ENCODE measurements around the gene LCP2.

LCP2 gene

DNA sequence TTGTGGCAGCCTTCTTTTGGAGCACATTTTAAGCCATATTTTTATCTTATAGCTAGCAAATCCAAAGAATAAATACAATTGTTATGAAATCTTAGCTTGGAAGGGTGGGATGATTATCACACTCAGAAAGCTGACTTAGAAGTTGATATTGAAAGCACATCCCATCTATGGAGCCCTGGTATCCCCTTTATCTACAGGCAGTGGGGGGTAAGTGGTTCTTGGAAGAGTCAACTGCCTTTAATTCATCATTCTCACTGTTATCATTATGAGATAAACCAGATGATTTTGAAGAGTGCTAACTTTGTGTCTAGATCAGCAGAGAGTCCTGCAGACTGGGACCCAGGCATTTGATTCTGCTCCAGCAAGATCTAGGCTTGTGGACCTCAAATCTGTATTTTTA, 3.0 kb downstream of the LCP2 start:
- DNase-seq = no peak

DNA sequence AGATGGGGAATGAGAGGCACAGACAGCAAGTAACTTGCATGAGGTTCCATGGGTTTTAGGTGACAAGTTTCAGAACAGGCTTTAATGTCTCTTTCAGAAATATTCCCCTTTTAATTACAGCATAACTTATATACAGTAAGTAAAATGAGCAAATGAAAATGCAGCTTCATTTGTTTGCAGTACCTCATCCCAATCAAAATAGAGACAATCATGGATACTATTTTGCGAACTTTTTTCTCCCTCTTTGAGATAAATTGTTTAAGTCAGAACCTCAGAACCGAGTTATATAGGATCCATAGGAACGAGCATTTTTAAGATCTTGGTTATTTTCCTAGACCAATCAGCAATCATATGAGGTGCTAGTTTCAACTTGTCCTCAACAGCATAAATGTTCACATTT, 3.5 kb downstream of the LCP2 start:
- DNase-seq = no peak

DNA sequence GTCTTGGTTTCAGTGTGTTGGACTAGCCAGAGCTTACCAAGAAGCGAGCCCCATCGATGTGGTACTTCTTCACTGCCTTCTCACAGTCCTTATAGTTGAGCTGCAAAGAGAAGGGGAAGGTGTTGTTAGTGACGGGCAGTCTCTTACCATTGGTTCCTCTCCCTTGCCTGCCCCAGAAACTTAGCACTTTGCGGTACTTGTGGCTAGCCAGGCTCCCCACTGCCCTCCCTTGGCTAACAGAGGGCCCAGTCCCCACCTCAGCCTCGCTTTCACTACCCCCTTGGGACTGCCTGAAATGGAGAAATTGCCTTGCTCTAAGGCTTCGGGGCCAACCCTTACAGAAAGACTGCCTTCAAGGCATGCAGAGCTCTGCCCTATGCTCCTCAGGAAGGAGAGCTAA, 4.3 kb downstream of the LCP2 start:
- DNase-seq = peak; percentile 88

DNA sequence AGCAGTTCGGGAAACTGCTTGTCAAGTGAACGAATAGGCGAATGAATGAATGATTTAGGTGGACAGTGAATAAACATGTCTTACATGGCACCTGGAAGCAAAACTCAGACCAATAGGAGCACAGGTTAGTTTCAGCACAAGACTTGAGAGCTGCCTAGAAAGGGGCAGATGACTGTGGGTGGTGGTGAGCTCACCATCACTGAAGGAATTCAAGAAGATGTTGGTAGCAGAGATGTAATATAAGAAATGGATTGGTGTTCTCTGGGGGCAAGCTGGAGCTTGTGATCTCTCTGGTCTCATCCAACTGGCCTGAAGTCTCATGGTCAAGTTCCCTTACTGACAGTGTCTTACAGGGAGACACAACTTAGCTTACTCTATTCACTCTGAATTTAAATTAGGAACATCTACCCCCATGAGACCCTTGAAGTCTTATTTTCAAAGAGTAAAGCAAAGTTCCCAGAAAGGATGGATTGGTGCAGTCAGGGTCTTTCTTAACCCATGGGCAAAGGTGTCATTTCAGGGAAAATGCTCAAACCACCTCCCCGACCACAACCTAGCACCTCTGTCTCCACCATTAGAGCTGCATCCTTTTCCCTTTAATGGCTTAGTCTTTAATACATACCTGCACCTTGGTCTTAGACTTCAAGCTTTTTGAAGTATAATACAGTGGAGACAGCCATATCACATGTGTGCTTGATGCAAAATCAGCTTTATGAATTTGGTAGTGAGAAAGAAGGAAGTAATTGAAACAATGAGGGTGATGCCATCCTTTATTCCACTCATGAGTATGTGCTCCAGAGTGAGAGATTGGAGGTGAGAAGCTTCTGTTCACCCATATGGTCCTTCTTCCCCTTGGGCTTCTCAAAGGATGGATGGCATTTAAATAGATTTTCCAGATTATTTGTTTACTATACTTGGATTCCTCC, 5.1 kb downstream of the LCP2 start:
- no peak for DNase-seq

DNA sequence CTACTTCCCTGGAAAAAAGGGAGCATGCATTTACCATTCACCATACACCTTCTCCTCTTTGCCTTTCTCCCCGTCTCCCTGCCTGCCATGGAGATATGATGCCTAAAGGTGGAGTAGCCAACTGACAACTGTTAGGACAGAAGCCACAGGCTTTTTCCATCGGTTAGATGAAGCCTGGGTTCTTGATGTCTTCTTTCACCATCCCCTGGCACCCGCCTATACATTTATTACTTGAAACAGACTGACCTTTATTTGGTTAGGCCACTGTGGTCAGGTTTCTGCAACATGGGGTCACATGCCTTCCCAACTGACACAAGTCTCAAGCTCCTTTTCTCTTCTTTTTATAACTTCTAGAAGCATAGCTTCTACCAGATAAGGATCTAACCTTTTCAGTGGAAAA, 7.1 kb downstream of the LCP2 start:
- peak; percentile 68 for DNase-seq

DNA sequence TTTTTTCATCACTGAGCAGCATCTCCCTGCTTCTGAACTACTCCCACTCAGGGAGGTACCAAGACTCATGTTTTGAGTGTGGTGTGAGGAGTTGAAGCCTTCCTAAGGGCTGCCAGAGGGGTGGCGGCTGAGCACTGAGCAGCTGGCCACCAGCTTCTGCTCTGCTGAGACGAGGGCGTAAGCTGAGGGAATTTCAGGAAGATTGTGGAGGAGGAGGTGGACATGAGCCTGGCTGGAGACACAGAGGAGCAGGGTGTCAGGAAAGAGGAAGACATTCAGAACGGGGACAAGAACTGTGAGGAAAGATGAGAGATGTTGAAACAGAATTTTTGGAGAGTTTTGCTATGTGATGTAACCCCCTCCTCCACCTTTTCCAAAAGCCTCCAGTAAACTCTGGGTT, 7.8 kb downstream of the LCP2 start:
- DNase-seq = peak; percentile 83

DNA sequence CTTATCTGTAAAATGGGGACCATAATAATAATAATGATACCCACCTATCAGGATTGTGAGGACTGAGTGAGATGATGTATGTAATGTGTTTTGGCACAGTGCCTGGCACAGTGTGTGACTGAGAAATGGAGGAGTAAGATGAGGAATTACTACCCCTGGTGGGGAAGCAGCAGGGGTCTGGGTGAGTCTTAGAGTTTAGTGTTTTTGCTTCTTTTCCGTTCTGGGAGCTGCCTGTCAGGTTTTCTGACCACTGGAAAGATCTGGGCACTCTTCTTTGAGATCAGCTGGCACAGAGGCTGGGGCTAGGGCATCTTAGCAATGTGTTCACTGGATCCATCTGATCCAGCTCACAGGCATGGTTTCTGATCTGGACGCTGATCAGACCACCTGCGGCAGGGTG, 8.5 kb downstream of the LCP2 start:
- no peak for DNase-seq

DNA sequence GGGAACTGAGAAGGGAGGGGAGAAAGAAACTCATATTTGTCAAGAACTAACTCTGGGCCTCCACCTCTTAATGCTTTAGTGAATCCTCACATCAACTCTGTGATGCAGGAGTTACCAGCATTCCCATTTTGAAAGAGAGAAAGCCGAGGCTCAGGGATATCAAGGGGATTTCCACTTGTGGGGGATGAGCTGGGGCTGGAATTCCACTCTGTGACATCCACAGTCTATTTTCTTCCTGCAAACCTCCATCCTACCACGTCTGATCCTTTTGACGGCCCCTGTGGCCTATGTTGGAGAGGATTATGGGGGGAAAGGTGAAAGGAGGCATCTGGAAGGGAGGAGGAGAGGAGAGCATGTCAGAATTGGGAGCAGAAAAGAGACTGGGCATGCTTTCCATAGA, 9.0 kb downstream of the LCP2 start:
- no peak for DNase-seq

DNA sequence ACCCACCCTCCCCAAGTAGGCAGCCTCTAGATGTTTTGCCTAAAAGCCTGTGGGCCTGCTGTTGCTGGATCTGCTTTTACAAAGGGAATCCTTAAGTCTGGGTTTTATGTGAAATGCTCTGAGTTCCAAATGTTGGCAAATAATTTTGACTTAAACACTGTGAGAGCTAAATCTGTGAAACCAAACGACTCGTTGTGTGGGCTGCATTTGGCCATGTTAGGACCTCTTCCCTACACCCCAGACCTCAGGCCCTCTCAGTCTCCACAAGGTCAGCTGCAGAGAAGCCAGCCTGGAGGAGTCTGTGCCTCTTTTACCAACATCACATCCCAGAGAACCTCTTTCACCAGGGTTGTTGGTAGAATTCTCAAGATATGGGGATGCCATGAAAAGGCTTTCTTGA, 9.4 kb downstream of the LCP2 start:
- no peak for DNase-seq

DNA sequence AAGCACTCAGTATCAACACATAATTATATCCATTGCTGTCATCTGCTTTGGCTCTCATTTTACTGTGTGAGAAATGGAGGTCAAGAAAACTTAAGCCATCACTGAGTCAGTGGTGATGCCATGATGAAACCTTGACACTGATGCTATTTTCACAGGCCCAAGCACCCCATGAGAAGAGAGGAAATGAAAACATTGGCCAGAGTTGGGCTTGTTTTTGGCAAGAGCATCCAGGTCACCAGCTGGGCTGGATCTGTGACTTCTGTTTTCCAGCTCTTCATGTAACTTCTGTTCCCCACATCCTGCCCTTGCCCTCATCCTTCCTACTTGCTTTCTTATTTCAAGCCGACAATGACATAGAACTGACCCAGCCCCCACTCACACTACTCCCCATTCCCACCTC, 10.0 kb downstream of the LCP2 start:
- DNase-seq = peak; percentile 95

DNA sequence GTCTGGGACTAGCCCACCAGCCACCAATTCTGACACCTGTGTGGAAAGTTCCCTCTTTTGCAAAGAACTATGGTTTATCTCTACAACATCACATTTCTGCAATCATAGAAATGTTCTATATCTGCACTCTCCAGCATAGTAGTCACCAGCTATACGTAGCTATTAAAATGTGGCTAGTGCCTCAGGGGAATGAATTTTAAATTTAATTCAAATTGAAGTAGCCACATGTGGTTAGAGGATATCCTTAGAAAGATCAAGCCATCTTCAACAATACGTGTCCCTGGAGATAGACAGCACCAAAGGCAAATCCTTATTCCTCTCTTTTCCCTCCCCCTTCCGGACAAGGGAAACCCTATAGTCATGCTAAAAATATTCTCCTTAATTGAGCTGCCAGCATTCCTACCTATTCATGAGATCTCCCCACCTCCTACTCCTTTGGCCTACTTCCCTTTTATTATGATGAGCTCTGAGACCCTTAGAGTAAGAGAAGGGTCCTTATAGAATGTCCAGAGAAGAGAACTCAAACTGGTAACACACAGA, 11.1 kb downstream of the LCP2 start:
- no peak for DNase-seq

DNA sequence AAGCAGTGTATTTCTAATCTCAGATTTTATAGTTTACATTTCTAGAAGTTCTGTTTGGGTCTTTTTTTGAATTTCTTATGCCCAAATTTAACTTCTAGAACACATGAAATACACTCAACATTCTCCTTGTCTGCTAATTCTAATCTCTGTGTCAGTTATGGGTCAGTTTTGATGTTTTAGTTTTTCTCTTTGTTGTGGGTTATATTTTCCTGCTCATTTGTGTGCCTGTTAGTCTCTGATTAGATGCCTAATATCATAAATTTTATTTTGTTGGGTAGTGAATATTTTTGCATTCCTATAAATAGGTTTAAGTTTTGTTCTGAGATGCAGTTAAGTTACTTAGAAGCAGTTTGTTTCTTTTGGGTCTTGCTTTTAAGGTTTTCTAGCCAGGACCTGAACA, 12.4 kb downstream of the LCP2 start:
- DNase-seq = no peak

DNA sequence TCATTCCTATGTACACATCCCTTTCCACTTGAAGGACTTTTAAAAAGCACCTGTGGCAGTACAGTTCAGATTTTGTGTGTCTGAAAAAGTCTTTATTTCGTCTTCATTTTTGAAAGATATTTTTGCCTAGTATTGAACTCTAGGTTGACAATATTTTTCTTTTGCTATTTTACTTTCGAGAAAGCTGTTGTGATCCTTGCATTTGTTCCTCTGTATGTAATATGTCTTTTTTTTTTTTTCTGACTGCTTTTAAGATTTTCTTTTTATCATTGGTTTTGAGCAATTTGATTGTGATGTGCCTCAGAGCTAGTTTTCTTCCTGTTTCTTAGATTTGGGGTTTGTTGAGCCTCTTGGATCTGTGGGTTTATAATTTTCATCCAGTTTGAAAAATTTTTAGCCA, 13.3 kb downstream of the LCP2 start:
- no peak for DNase-seq

DNA sequence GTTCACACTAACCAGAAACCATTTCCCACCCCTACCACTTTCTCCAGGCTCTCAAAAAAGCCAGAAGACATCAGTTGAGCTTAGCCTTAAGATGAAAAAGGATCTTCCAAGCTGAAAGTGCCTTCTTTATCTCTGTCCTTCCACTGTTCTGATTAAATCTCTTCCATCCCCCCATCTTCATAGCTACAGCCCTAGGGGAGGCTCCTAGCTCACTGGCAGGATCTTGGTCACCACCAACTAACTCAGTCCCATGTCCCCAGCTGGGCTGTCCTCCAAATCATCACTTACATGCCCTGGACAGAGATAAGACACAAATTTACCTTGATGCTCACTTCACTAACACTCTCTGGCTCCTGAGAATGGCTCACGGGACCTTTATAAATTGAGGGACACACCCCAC, 14.3 kb downstream of the LCP2 start:
- no peak for DNase-seq

DNA sequence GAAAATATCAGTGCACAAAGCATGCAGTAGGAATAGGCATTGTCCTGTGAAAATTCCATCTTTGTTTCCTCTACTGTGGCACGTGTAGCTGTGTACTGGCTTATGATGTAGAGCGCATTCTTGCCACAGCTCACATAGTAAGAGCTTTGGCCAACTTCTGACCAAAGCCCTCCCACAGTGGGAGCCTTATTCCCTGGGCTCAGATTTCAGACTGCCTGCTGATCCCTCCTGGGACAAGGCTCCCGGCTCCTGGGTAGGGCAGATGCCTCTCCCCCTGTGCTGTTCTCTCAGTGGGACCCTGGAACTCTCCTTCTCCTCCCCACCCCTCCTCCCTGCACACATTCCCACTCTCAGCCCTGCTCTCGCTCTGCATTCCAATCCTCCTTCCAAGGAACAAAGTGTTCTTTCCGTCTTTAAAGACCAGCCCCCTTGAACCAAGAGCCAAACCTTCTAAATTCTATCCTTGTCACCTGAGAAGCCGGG, 17.5 kb downstream of the LCP2 start:
- no peak for DNase-seq

DNA sequence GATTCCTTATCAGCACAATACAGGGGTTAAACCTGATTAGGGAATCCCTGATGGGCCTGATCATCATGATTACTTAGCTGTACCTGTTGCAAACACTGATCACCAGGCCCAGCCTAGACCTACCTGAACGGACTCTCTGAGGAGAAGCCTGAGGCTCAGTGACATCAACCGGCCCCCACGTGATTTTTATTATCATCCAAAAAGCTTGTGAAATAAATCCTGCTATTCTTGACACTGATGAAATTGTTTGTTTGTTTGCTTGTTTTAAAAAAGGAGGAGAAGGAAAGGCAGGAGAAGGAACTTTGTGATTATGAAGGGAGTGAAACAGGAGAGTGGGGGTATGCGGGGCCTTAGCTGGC, 18.1 kb downstream of the LCP2 start:
- DNase-seq = no peak

DNA sequence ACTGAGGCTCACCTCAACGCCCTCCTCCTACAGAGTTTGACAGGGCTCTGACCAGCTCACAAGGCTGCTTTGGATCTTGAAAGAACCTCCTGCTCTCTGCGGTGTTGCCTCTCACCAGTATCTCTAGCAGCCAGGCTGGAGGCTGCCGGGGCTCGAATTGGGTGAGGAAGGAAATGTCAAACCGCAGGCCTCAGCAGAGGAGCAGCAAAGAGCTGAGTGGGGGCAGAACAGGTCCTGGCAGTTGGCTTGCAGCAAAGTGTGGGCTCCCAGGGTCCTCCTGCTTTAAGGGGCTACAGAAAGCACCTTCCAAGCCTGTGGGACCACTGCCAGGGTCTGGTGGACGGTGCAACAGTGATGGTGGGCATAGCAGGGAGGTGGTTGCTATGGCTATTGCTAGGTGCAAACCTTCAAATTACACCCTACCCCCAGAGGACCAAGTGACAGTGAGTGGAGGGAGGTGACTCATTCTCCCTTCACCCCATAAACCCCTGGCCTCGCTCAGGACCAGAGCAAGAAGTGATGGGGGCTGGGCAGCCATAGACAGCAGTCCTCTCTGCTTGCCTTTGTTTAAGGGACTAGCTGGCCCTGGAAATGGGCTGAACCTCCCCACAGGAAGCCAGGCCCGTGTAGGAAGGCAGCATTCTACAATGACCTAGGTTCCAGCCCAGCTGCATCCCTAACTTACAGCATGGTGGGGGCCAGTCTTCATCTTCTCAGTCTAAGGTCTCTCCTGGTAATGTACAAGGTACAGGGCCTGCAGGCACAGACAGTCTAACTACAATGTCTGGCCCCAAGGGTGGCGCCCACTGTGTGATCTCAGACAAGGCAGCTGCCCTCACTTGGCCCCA, 18.7 kb downstream of the LCP2 start:
- peak; percentile 52 for DNase-seq

DNA sequence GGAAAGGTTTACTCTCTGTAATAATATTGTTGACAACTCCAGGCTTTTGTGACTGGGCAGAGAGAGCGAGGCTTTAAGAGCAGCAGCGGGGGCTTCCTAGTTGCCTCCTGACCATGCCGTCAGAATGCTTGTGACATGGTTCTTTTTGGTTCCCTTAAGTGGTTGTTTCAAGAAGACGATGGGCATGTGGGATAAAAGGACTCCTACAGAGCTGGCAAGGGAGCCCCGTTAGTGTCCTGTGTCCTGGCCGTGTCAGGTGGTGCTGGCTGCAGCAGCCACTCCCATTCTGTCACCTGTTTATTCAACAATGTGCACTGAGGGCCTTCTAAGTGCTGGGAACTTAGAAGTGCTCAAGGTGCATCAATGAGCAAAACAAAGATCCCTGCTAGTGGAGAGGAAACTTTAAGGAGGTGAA, 19.7 kb downstream of the LCP2 start:
- peak; percentile 86 for DNase-seq

DNA sequence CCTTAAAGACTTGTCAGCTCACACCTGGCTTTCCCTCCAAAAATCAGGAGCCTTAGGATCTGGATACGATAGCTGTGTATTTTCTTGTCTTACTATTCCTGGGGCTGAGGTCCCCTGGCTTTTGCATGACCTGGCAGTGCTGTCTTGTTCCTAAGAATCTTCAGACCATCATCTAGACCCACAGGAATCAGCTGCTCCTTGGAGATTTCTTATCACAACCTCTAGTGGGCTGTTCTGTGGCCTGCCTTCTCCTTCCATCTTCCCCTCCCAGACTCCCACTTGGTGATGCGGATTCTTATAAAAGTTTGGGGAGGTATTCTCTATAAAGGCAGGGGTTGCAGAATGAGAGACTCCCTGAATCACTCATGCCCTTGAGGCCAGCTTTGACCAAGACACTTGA, 21.4 kb downstream of the LCP2 start:
- no peak for DNase-seq

DNA sequence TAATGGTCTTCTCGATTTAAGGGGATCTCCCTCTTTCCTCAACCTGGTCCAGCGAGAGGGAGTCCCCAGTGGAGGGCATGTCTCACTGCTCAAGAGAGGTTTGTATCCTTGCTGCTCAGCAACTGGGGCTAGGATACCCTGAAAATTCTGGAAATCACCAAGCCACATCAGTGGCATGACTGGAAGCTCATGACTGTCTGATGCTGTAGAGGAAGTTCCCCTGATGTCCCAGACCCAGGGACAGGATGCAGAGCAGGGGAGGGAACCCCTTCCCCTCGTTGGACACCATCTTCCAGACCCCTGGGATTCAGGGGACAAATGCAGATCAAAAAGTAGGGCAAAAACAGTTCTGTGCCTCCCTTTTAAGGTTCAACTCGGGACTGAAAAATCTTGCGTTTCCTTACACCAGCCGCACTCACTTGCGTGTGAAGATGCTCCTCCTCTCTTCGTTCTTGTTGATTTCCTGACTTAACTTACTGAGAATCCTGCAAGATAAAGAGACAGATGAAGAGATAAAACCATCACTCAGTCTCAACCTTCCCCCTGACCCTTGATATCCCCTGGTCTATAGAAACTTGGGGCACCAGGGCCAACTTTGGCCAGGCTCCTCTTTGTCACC, 22.1 kb downstream of the LCP2 start:
- DNase-seq = peak; percentile 75

DNA sequence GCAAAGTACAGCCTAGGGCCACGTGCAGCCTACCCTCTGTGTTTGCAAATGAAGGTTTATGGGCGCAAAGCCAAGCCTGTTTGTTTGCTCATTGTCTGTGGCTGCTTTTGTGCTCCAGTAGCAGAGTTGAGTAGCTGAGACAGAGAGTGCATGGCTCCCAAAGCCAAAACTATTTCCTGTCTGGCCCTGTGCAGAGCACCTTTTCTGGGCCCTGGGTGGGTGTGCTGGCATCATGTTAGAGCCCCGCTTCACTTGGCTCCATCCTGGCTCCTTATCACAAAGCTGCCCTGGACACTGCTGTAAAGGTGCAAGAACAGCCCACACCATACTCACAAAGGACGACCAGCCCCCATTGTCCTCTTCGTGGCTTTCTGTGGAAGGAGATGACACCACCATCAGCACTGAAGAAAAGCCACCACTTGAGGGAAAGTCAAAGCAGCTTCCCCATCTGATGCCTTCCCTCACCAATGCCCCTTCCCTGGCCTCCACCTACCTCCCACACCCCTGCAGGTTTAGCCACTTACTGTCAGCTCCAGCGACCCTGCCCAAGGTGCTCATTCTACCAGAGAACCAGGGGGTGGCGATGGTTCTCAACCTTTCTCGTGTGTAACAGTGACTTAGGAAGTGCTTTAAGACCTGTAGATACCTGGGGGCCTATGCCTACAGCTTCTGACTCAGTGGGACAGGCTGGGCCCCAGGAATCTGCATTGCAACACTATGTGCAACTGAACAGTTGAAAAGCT, 23.4 kb downstream of the LCP2 start:
- DNase-seq = no peak

DNA sequence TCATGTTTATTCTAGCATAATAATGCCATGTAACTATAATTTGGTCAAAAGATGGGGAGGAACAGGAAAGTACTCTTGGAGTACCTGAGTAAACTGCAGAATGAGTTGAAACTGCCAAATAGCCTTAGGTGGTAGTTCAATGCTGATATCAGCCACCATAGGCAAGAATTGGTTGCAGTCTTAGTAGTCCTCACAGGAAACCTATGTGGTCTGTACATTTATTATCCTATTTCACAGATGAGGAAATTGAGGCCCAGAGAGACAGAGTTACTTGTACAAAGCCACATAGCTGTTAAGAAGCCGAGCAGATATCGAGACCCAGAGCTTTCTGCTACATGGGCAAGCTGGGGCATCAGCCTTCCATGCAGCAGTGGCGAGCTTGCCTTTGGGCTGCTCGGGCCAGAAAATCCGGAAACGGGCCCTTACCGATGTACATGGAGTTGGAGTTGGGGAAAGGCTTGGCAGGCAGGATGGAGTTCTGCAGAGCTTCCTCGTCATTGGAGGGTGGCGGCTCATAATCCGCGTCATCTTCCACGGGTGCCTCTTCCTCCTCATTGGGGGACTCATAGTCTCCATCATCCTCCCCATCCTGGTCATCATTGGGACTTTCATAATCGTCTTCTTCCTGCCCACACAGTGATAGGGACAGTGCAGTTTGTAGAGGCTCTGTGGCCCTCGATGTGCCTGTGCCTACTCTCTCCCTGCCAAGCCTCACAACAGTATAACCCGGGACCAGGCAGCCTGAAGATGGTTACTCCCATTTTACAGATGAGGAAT, 27.1 kb downstream of the LCP2 start:
- peak; percentile 83 for DNase-seq
